SH-SY5Y (cell line): ENCODE results near the gene APOC1.

Experiments used
- GATA2 ChIP-seq: IDR thresholded peaks from 2 replicates; pipeline ENCODE4 v1.6.1; 2011; ENCODE audit warnings: mild to moderate bottlenecking, low read depth, low read length
- GATA3 ChIP-seq: IDR thresholded peaks from 2 replicates; pipeline ENCODE4 v1.6.1; 2011; ENCODE audit warnings: low read depth, mild to moderate bottlenecking, low read length, moderate library complexity

- TF ChIP-seq GATA3 (no peak), GATA2 (no peak)
Measured at GRCh38 chr19:44907613-44908012, 6.8 kb upstream of the APOC1 start.
